H9 (cell line): ENCODE results near the gene KISS1R. TPM values are rescaled to one million over a fixed set of nuclear protein-coding genes. Genes with fewer than 3 reads are reported as not detected.
A peak's percentile ranks its signal among the peaks of the same experiment; 100 is the strongest.

Source experiments
- DNase-seq: peaks from one replicate; pipeline ENCODE4 v3.0.0-alpha.2; 2017
- H2AFZ ChIP-seq: one replicate; pipeline ENCODE4 v1.6.1; 2013; ENCODE audit warnings: mild to moderate bottlenecking, low read length, control low read depth, moderate library complexity
- H2AK5ac ChIP-seq: 2 replicates; pipeline ENCODE4 v1.6.1; 2013; ENCODE audit warnings: low read length, control low read depth, mixed read lengths; ENCODE audit not compliant: insufficient read length
- H2BK120ac ChIP-seq: one replicate; pipeline ENCODE4 v1.6.1; 2013; ENCODE audit warnings: low read depth, mild to moderate bottlenecking, low read length, control low read depth, inconsistent platforms; ENCODE audit not compliant: poor library complexity, severe bottlenecking
- H2BK12ac ChIP-seq: 2 replicates; pipeline ENCODE4 v1.6.1; 2013; ENCODE audit warnings: low read length, control low read depth, mixed read lengths, low read depth; ENCODE audit not compliant: insufficient read length
- H2BK15ac ChIP-seq: 2 replicates; pipeline ENCODE4 v1.6.1; 2013; ENCODE audit warnings: low read depth, low read length, control low read depth
- H2BK20ac ChIP-seq: one replicate; pipeline ENCODE4 v1.6.1; 2013; ENCODE audit warnings: low read depth, mild to moderate bottlenecking, low read length, control low read depth, inconsistent platforms; ENCODE audit not compliant: poor library complexity, severe bottlenecking
- H2BK5ac ChIP-seq: 2 replicates; pipeline ENCODE4 v1.6.1; 2013; ENCODE audit warnings: low read length, control low read depth, mixed read lengths; ENCODE audit not compliant: insufficient read length
- H3K14ac ChIP-seq: 2 replicates; pipeline ENCODE4 v1.6.1; 2013; ENCODE audit warnings: low read length, control low read depth; ENCODE audit not compliant: insufficient read depth
- H3K18ac ChIP-seq: 2 replicates; pipeline ENCODE4 v1.6.1; 2013; ENCODE audit warnings: low read depth, mild to moderate bottlenecking, mixed read lengths, low read length, control low read depth; ENCODE audit not compliant: insufficient read length
- H3K23ac ChIP-seq: 2 replicates; pipeline ENCODE4 v1.6.1; 2013; ENCODE audit warnings: low read length, control low read depth, mixed read lengths, low read depth; ENCODE audit not compliant: insufficient read length
- H3K23me2 ChIP-seq: 2 replicates; pipeline ENCODE4 v1.6.1; 2013; ENCODE audit warnings: low read depth, mild to moderate bottlenecking, mixed read lengths, low read length, control low read depth; ENCODE audit not compliant: insufficient read length, poor library complexity, severe bottlenecking
- H3K27ac ChIP-seq: 2 replicates; pipeline ENCODE4 v1.5.1; 2013; ENCODE audit warnings: low read length, control low read depth, mixed read lengths, low read depth; ENCODE audit not compliant: insufficient read length
- H3K27me3 ChIP-seq: 2 replicates; pipeline ENCODE4 v1.6.1; 2013; ENCODE audit warnings: low read length, control low read depth, inconsistent platforms; ENCODE audit not compliant: insufficient read depth
- H3K4ac ChIP-seq: 2 replicates; pipeline ENCODE4 v1.6.1; 2013; ENCODE audit warnings: low read depth, mild to moderate bottlenecking, control low read depth, inconsistent platforms, low read length, moderate library complexity
- H3K4me1 ChIP-seq: 2 replicates; pipeline ENCODE4 v1.6.1; 2013; ENCODE audit warnings: low read length, control low read depth, inconsistent platforms; ENCODE audit not compliant: insufficient read depth
- H3K4me2 ChIP-seq: 2 replicates; pipeline ENCODE4 v1.6.1; 2013; ENCODE audit warnings: low read length, control low read depth, mixed read lengths; ENCODE audit not compliant: insufficient read length, insufficient read depth
- H3K56ac ChIP-seq: 2 replicates; pipeline ENCODE4 v1.6.1; 2013; ENCODE audit warnings: low read depth, mild to moderate bottlenecking, mixed read lengths, low read length, control low read depth; ENCODE audit not compliant: insufficient read length
- H3K79me1 ChIP-seq: 2 replicates; pipeline ENCODE4 v1.6.1; 2013; ENCODE audit warnings: low read depth, mild to moderate bottlenecking, moderate library complexity, low read length, control low read depth, inconsistent platforms; ENCODE audit not compliant: insufficient read depth, poor library complexity, severe bottlenecking
- H3K79me2 ChIP-seq: 2 replicates; pipeline ENCODE4 v1.6.1; 2013; ENCODE audit warnings: low read length, control low read depth, inconsistent platforms; ENCODE audit not compliant: insufficient read depth
- H3K9ac ChIP-seq: 2 replicates; pipeline ENCODE4 v1.6.1; 2013; ENCODE audit warnings: low read length, control low read depth, mixed read lengths; ENCODE audit not compliant: insufficient read length; ENCODE audit errors: extremely low read depth
- H3K9me3 ChIP-seq: one replicate; pipeline ENCODE4 v1.6.1; 2013; ENCODE audit warnings: low read depth, low read length, inconsistent platforms; ENCODE audit not compliant: control insufficient read depth
- H3T11ph ChIP-seq: one replicate; pipeline ENCODE4 v1.6.1; 2013; ENCODE audit warnings: mild to moderate bottlenecking, low read length, control low read depth, inconsistent platforms
- H4K20me1 ChIP-seq: one replicate; pipeline ENCODE4 v1.6.1; 2013; ENCODE audit not compliant: control insufficient read depth, insufficient read length, insufficient read depth
- H4K5ac ChIP-seq: 2 replicates; pipeline ENCODE4 v1.6.1; 2013; ENCODE audit warnings: low read depth, mild to moderate bottlenecking, mixed read lengths, low read length, control low read depth; ENCODE audit not compliant: insufficient read length
- H4K8ac ChIP-seq: replicated peaks from 2 replicates; pipeline ENCODE4 v1.6.1; 2013; ENCODE audit warnings: low read length, control low read depth, mixed read lengths, low read depth; ENCODE audit not compliant: insufficient read length
- H4K91ac ChIP-seq: 2 replicates; pipeline ENCODE4 v1.6.1; 2013; ENCODE audit warnings: low read depth, mild to moderate bottlenecking, moderate library complexity, mixed read lengths, low read length, control low read depth; ENCODE audit not compliant: insufficient read length
- H3K27ac Mint-ChIP-seq, 3 experiments: 2 replicates in 2 of 3; 3 replicates in 1 of 3; pipeline ENCODE4 v1.8.0; 2020 to 2021; ENCODE audit warnings: mixed read lengths in 3 of 3, mild to moderate bottlenecking in 1 of 3, moderate library complexity in 1 of 3
- H3K27me3 Mint-ChIP-seq: 2 replicates; pipeline ENCODE4 v1.8.0; 2021; ENCODE audit warnings: low read depth, mild to moderate bottlenecking, moderate library complexity, mixed read lengths
- H3K36me3 Mint-ChIP-seq, 3 experiments: 2 replicates in 2 of 3; 3 replicates in 1 of 3; pipeline ENCODE4 v1.8.0; 2020 to 2021; ENCODE audit warnings: low read depth in 3 of 3, mixed read lengths in 3 of 3; ENCODE audit not compliant: insufficient read depth in 1 of 3
- H3K4me1 Mint-ChIP-seq, 2 experiments: 2 replicates each; pipeline ENCODE4 v1.8.0; 2020; ENCODE audit warnings: mixed read lengths in 2 of 2
- H3K4me3 Mint-ChIP-seq, 2 experiments: 2 replicates in 1 of 2; 3 replicates in 1 of 2; pipeline ENCODE4 v1.8.0; 2020 to 2021; ENCODE audit warnings: mild to moderate bottlenecking in 2 of 2, mixed read lengths in 2 of 2, moderate library complexity in 1 of 2
- H3K9me3 Mint-ChIP-seq, 2 experiments: 2 replicates in 1 of 2; 3 replicates in 1 of 2; pipeline ENCODE4 v1.8.0; 2020; ENCODE audit warnings: mild to moderate bottlenecking in 2 of 2, mixed read lengths in 2 of 2, moderate library complexity in 1 of 2
- CTCF ChIP-seq: fragments of 200-600 bp; sonication (generic); conservative IDR thresholded peaks from 3 replicates; pipeline ENCODE4 v1.8.0; 2021; ENCODE audit warnings: antibody characterized with exemption, mild to moderate bottlenecking
- WGBS: extraction: QIAGEN DNeasy Blood & Tissue Kit; methylation state at CpG from one replicate; pipeline ENCODE4 v1.1.7; 2013; ENCODE audit warnings: missing lambda C conversion rate, low lambda C conversion rate, mixed read lengths; ENCODE audit not compliant: insufficient read length; ENCODE audit errors: extremely low coverage; 5-methylcytosine and 5-hydroxymethylcytosine counted together
- total RNA-seq: library from RNA; stranded (reverse); gene quantifications from 2 replicates; pipeline ENCODE4 v1.2.1, GENCODE V29; 2021

Gene KISS1R
- total RNA-seq, 1 experiment from 2014 or later = 3.3 TPM

- Histone ChIP-seq H2AK5ac (no peak overlapping the region), H3K27ac (no peak overlapping the region), H2AFZ (no peak overlapping the region), H3K4ac (no peak overlapping the region), H3K14ac (no peak overlapping the region), H3K79me2 (no peaks in the 10 kb centered on the region), H3T11ph (no peak overlapping the region), H2BK20ac (no peak overlapping the region), H2BK12ac (no peak overlapping the region), H4K20me1 (no peaks in the 10 kb centered on the region), H3K9ac (no peak overlapping the region), H3K4me1 (no peaks in the 10 kb centered on the region), H3K56ac (no peak overlapping the region), H3K18ac (no peak overlapping the region), H3K23me2 (no peaks in the 10 kb centered on the region), H2BK5ac (no peak overlapping the region), H4K8ac (no peak overlapping the region), H2BK120ac (no peak overlapping the region), H3K4me2 (no peak overlapping the region), H3K27me3 (no peaks in the 10 kb centered on the region), H2BK15ac (no peak overlapping the region), H4K5ac (no peak overlapping the region), H3K9me3 (no peaks in the 10 kb centered on the region), H4K91ac (no peak overlapping the region), H3K79me1 (no peaks in the 10 kb centered on the region), H3K23ac (no peak overlapping the region)
- no peak for DNase-seq
- WGBS = no CpG with 5 or more reads among the region's 11 CpGs
- H3K36me3 Mint-ChIP-seq = peaks cover 37 to 71% (median 58%) of the 10 kb centered on the region in 3 experiments
- H3K9me3 Mint-ChIP-seq = peaks cover 2 to 10% of the 10 kb centered on the region in 2 experiments; a peak in 4 of 5 replicates
- H3K4me1 Mint-ChIP-seq = peaks cover 4 to 27% of the 10 kb centered on the region in 2 experiments
- no peaks in the 10 kb centered on the region for H3K27me3 Mint-ChIP-seq
- TF ChIP-seq CTCF = no peak
- H3K27ac Mint-ChIP-seq = peak overlapping the region in 2 of 3 experiments; percentile 34 to 75; a peak in 2 of 7 replicates
- H3K4me3 Mint-ChIP-seq = 0 out of 5 replicates have a peak overlapping the region, but pooled peaks of 1 of the 2 experiments have one; percentile 17
Measured at GRCh38 chr19:963486-963951, 46.4 kb downstream of the KISS1R start.
